Measurements from ENCODE around the gene KCNQ2.

DNA sequence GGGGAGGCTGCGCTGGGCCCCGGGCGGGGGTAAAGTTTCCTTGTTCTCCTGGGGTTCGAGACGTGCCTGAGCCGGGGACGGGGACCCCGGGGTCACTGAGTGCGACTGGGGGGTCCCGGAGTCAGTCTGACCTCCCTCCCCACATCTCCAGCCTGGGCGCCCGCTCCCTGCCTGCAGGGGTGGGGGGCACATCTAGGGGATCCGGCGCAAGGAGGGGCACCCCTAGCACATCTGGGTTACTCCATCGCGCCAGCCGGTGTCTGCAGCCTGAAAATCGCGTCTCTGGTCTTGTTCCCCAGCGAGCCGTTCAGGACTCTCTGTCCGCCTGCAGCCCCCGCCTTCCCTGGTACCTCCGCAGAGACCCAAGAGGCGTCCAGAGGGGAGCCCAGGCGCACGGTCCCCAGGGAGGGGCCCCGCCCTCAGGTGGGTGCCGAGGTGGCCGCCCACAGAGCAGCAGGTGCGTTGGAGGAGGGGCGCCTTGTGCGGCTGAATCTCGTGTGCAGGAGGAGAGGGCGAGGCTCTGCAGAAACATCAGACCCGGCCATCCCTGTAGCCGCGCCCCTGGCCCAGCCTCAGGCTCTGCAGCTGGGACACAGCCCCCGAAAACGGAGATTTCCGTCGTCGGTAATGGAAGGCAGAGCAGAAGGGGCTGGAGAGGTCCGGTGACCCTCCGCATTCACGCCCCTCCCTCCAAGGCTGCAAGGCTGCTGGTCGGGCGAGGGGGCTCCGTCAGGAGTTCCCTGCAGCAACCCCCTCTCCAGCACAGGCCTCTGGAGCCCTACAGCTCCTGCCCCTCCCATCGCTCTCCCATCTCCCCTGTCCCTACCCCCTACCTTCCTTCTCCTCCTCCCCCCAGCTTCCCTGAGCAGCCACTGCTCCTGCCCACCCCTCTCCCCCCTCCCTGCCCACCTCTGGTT lies 110.7 kb downstream of the KCNQ2 start:
- no peak for TF ChIP-seq GLIS3 (CRISPR knock-in tag; IDR thresholded peaks at IDR 0.05)
- no peak for TF ChIP-seq ZFP30 (CRISPR knock-in tag; IDR thresholded peaks at IDR 0.05)
- no peak for TF ChIP-seq ZC3H10 (CRISPR knock-in tag; IDR thresholded peaks at IDR 0.05)
- TF ChIP-seq, protein P1, sequence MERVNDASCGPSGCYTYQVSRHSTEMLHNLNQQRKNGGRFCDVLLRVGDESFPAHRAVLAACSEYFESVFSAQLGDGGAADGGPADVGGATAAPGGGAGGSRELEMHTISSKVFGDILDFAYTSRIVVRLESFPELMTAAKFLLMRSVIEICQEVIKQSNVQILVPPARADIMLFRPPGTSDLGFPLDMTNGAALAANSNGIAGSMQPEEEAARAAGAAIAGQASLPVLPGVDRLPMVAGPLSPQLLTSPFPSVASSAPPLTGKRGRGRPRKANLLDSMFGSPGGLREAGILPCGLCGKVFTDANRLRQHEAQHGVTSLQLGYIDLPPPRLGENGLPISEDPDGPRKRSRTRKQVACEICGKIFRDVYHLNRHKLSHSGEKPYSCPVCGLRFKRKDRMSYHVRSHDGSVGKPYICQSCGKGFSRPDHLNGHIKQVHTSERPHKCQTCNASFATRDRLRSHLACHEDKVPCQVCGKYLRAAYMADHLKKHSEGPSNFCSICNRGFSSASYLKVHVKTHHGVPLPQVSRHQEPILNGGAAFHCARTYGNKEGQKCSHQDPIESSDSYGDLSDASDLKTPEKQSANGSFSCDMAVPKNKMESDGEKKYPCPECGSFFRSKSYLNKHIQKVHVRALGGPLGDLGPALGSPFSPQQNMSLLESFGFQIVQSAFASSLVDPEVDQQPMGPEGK (CRISPR knock-in tag; IDR thresholded peaks at IDR 0.05; ENCODE audit: borderline replicate concordance): no peak
- TF ChIP-seq, protein P2, sequence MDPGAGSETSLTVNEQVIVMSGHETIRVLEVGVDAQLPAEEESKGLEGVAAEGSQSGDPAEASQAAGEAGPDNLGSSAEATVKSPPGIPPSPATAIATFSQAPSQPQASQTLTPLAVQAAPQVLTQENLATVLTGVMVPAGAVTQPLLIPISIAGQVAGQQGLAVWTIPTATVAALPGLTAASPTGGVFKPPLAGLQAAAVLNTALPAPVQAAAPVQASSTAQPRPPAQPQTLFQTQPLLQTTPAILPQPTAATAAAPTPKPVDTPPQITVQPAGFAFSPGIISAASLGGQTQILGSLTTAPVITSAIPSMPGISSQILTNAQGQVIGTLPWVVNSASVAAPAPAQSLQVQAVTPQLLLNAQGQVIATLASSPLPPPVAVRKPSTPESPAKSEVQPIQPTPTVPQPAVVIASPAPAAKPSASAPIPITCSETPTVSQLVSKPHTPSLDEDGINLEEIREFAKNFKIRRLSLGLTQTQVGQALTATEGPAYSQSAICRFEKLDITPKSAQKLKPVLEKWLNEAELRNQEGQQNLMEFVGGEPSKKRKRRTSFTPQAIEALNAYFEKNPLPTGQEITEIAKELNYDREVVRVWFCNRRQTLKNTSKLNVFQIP (CRISPR knock-in tag; IDR thresholded peaks at IDR 0.05; ENCODE audit: borderline replicate concordance, low read depth): no peak
- TF ChIP-seq ZFP3 (CRISPR knock-in tag; IDR thresholded peaks at IDR 0.05): no peak
- TF ChIP-seq OSR1 (CRISPR knock-in tag; IDR thresholded peaks at IDR 0.05): no peak
- TF ChIP-seq PPARA (CRISPR knock-in tag; IDR thresholded peaks at IDR 0.05; ENCODE audit: borderline replicate concordance): no peak
- no peak for TF ChIP-seq TOX (CRISPR knock-in tag; IDR thresholded peaks at IDR 0.05; ENCODE audit: borderline replicate concordance)

All from SK-N-SH treated with all-trans-retinoic acid at 6 μM for 48 hours (cell line).